GM21825 (cell line): ENCODE measurements around the gene APEH.
A peak's percentile ranks its signal among the peaks of the same experiment; 100 is the strongest.

Experiments used
- ATAC-seq: cut with Tn5 transposase; IDR thresholded peaks from one replicate; pipeline ENCODE4 v1.9.1; 2021; ENCODE audit warnings: mild to moderate bottlenecking, moderate library complexity; ENCODE audit not compliant: unreplicated experiment

Gene APEH

GRCh38 chr3:49723628-49724551 is 49.7 kb downstream of the APEH start, which contains the start of gene GMPPB:
GMPPB (minus strand) TSS chr3:49723951; CDS start chr3:49723726, 225 bp downstream.
- ATAC-seq = peak; percentile 70

GRCh38 chr3:49724586-49724985 is 50.4 kb downstream of the APEH start:
- ATAC-seq = no peak

GRCh38 chr3:49725906-49726681 is 51.9 kb downstream of the APEH start:
- ATAC-seq = no peak

- no peak for ATAC-seq
Measured at GRCh38 chr3:49727154-49727923, 53.2 kb downstream of the APEH start.

- ATAC-seq = no peak
Measured at GRCh38 chr3:49727924-49728361, 53.8 kb downstream of the APEH start.

GRCh38 chr3:49729966-49730609 is 55.9 kb downstream of the APEH start:
- no peak for ATAC-seq

GRCh38 chr3:49732597-49732996 is 58.4 kb downstream of the APEH start:
- no peak for ATAC-seq

- no peak for ATAC-seq
Measured at GRCh38 chr3:49733551-49733950, 59.4 kb downstream of the APEH start.
